NCI-H1417 treated with DMSO at 0.1 percent for 48 hours (cell line): ENCODE results near the gene AQP5.
"Not testable (repeated sequence)": the region's sequence is repeated elsewhere in the genome, so short reads cannot be mapped to it uniquely, and the experiment has no call there.

Experiments used
- DNase-seq: peaks from one replicate; lab custom pipeline; 2025; lab: John Stamatoyannopoulos, UW

Gene AQP5

DNA sequence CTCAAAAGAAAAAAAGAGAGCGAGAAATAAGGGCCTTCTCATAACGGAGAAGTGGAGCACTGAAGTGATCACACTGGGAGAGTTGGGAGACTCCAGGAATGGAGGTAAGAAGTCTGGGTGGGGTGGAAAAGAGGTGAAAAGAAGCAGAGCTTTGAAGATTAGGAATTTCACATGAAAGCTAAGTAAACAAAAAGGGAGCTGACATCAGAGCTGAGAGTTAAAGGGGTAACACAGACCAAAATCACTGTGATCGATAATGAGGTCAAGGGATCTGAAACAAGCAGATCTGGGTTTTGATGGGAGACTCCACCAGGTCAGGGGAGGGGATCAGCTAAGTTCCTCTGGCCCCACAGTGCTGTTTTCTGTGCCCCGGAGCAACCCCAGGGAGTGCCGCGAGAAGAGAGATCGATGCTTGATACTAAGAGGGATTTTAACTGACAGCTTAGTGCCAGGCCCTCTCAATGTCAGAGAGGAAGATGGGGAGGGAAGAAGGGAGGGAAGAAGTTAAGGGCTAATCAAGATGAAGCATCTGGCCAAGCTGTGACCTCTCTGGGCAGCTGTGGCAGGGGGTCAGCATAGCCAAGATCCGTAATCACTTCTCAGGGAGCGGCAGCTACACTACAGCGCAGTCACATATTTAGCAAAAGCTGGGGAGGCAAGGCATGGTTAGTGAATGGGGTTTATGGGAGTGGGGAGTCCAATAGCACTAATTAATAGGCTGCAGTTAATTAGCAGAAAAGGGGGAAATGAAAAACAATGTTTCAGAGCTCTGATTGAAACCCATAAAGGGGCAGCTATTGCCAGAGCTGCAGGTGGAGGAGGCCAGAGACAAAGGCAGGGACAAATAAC is 19.1 kb downstream of the AQP5 start:
- no peak for DNase-seq

DNA sequence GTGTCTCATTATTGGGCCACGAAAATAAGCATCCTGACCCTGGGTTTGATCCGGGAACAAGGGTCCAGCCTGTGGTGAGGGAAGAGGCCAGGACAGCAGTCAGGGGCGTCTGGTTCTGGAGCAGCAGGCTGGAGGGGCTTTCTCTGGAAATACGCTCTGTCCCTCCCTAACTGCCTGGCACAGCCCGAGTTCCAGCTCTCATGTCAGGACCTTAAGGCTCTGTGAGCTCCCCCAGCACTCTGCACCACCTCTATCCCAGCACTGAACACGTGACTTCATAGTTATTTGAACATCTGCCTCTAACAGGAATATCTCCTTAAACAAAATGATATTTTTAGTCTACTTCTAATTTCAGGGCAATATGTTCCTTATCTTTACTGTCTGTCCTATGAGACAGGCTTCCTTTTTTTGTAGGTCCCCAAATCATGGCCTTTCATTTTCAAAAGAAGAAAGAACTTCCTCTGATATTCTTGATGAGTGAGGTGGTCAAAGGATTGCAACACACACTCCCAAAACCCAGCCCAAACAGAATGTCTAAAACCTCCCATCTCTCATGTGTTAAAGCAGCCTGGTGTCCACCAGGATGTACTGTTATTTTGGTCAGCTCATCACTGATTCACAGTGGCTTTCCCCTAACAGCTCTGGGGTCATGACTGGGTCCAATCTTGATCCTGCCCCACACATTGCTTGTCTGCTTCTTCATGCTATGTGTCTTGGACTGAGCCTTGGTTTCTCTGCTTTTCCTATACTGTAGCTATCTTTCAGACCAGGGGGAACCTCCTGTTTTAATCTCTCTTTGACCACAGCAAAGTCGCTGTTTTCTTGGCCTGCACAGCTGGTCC is 20.8 kb downstream of the AQP5 start:
- DNase-seq: no peak

DNA sequence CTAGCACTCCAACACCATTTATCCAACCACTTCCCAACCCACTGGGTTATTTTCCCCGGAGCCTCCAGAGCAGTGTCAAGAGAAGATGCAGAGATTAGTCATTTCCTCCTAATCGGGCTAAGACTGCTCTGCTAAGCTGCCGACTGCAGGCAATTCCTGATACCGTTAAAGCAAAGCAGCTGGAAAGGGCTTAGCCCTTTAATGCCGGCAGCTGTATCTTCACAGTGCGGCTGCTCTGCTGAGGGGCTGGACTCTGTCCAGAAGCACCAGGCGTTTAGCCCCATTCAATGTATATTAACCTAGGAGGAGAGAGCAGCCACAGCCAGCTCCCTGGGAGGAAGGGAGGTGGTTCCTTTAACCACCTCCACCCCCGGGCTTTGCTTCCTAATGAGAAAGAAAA is 22.2 kb downstream of the AQP5 start:
- no peak for DNase-seq

DNA sequence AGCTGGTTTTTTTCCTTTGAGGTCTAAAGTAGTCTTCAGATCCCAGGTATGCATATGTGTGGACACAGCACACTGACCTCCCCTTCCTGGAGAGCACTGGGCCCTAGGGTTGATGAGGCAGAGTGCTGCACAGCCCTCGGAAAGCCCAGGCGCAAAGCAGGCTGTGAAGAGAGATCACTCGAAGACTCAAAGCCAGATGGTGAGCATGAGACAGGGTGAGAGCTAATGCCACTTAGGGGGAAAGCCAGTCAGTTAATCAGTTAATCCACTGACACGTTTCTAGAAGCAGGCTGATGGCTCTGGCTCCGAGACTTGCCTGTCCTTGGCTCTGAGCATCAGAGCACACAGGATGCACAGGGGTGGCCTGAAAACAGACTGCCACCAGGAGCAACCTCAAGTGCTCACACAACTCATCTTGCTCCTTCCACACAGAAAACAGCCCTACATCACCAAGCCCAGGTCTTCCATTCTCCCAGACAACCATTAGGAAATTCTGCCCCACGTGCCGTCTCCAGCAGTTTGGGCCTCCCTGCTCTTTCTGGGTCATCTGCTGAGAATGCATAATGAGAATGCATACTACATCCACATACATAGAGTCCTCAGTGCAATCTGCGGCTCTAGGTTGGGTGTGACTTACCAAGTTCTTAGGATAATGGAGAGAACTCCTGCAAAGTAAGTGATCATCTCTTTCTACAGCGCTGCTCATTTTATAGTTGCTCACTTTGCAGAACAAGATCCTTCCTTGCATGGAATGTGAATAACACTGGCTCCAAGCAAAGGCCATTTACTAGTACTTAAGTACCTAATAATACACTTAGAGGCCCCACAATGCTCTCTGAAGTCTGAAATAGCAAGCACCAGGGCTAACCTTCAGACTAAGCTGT is 23.0 kb downstream of the AQP5 start:
- DNase-seq: no peak

DNA sequence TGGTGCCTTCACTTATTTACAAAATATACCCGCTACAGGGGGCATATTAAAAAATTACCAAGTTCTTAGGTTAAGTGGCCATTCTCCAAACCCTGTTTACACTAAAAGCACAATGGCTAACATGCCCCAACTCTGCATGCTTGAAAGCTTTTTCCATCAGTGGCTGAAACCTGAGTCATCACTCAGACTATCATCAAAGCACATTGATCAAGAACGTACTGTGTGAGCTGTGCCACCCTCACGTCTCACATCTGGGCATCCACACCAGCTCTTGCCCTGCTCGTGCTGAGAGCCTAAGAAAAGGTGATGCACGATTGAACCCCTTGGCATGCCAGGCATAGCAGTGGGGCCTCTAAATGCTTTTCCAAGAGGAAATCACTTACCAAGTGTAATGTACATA is 24.3 kb downstream of the AQP5 start:
- DNase-seq: no peak

- not testable (repeated sequence) for DNase-seq
Measured at GRCh38 chr12:49986476-49986875, 24.8 kb downstream of the AQP5 start.

GRCh38 chr12:49987625-49988303 is 26.1 kb downstream of the AQP5 start:
- no peak for DNase-seq

DNA sequence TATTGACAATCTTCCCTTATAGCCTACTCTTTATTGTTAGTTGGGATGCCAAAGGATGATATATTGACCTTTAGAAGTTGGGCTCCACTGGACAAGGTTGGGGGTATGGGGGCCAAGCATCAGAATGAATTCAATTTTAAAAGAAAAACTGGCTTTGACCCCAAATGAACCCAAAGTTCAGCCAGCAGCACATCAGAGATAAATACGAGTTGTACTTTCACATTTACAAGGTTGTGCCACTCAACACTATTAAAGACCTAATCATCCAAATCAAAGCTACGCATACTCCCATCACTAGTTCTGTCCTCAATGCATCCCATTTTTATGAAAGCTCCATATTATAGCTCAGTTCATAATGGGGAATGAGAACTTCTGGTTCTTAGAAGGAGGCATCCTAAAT is 27.7 kb downstream of the AQP5 start:
- DNase-seq: not testable (repeated sequence)

- no peak for DNase-seq
Measured at GRCh38 chr12:49990273-49990672, 28.6 kb downstream of the AQP5 start.

- no peak for DNase-seq
Measured at GRCh38 chr12:49998453-49998852, 36.8 kb downstream of the AQP5 start.

DNA sequence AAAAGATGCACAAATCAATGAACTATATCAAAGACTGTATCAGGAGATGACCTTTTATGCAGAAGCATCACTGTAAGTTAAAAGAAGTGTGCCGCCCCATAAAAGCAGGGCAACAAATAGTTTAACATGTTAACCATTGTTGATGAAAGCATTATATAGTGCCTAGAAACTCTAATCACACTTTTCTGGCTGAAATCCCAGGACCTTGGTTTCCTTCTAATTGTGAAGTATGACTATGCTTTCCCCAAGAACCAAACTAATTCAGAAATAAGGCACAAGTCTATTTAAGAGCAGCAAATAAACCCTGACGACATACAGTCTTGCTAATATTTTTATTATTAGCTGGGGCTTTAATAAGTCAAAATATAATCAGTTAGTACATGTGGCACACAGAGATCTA is 41.9 kb downstream of the AQP5 start:
- no peak for DNase-seq

GRCh38 chr12:50004696-50005095 is 43.0 kb downstream of the AQP5 start:
- DNase-seq: no peak

DNA sequence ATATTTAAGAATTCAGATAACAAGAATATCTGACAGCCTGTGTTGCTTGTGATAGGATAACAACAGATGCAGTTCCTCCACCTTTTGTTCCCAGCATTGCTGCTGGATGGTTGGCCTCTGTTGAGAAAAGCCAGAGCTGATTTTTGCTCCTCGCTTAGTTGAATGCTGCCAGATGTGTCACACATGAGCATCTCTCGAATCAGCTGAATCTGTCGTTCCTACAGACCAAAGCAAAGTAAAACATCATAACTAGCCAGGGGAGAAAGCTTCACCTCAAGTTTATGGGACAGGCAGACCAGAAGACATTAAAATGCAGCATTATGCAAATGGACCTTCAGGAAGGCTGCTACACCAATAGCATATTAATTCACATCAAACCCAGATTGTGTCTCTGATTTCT is 43.5 kb downstream of the AQP5 start:
- no peak for DNase-seq

DNA sequence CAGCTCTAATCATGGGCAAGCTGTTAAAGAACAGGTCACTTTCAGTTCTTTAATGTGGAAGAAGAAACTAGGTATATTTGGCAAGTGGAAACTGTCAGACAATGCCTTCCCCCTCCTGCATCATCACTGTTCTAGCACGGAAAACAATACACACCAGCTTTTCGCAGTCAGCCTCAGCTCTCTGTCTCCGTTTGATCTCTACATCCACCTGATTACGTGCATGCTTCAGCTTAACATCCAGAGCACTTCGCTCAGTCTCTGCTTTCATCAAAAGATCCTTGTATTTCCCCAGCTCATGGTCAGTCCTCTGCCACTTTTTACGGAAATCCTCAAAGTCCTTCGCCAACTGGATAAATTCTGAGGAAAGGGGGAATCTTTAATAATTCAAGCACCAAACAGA is 44.6 kb downstream of the AQP5 start:
- no peak for DNase-seq

DNA sequence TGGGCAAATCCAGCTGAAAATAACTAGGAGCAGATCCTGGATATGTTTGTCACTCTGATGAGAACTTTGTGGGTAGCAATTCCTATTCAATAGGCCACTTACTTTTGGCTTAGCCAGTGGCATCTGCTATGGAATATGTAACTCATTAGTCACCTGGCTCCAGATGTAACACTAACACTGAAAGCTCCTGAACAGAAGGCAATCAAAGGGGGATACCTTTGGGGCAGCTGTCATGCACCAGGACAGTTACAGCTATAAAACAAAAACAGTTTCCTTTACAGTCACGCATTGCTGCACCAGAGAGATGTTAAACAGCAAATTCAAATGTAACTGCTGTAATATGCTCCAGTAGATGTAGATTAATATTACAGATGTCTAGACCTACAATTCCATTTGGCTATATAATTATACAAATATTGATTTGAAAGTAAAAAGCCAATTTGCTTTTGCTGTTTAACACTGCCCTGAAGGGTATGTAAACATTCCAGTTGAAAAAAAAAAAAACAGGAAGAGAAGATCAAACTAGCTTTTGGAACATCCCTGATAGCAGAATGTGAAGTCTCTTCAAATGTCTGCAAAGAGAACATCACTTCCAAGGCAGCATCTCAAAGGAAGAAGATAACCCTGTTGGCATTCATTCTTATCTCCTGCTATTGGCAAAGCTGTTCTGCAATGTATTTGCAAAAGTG is 45.2 kb downstream of the AQP5 start:
- no peak for DNase-seq

GRCh38 chr12:50013361-50014147 is 51.9 kb downstream of the AQP5 start:
- no peak for DNase-seq

- no peak for DNase-seq
Measured at GRCh38 chr12:50014342-50014741, 52.7 kb downstream of the AQP5 start.
